Measurements from ENCODE around the gene AKAP10. TPM values are rescaled to one million over a fixed set of nuclear protein-coding genes. Genes with fewer than 3 reads are reported as not detected.
A peak's percentile ranks its signal among the peaks of the same experiment; 100 is the strongest.

Gene AKAP10
- total and polyA plus RNA-seq, 2 of the 8 experiments (the other 6 are each of a cell fraction or from before 2014, with no cell fraction given), result 13.3 to 27.0 TPM

DNA sequence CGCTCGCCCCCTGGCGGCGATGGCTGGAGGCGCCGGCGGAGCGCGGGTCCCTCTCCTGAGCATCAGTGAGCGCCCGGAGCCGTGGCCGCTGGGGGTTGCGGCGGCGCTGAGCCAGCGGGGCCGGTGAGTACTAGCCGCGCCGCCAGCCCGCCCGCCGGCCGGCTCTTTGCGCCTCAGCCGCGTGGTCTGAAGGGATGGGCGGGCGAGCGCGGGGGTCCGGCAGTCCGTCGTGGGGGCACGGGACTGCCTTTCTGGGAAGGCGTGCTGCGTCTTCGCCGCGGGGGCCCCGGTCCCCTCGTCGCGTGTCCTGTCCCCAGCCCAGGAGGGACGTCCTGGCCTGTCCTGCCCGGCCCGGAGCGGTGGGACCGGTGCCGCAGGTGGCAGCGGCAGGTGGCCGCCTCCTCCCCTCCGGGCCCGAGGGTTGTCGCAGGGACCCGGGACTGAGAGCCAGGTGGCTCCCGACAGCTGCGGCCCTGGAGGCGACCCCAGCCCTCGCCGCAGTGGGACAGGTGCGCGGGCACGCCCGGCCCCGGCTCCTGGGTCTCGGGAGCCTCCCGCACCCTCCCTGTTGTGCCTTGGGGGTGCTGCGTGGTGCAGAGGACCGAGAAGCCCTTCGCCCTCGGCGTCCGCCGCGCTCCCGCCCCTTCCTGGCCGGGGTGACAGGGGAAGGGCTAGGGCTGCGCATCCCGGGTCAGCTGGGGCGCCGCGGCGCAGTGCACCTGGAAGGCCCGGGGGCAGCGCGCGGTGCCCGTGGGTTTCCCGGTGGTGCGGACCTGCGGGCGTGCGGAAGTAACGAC, 31.9 kb upstream of the AKAP10 start, which contains the start of gene SPECC1 (continued):
- TF ChIP-seq, protein P1, sequence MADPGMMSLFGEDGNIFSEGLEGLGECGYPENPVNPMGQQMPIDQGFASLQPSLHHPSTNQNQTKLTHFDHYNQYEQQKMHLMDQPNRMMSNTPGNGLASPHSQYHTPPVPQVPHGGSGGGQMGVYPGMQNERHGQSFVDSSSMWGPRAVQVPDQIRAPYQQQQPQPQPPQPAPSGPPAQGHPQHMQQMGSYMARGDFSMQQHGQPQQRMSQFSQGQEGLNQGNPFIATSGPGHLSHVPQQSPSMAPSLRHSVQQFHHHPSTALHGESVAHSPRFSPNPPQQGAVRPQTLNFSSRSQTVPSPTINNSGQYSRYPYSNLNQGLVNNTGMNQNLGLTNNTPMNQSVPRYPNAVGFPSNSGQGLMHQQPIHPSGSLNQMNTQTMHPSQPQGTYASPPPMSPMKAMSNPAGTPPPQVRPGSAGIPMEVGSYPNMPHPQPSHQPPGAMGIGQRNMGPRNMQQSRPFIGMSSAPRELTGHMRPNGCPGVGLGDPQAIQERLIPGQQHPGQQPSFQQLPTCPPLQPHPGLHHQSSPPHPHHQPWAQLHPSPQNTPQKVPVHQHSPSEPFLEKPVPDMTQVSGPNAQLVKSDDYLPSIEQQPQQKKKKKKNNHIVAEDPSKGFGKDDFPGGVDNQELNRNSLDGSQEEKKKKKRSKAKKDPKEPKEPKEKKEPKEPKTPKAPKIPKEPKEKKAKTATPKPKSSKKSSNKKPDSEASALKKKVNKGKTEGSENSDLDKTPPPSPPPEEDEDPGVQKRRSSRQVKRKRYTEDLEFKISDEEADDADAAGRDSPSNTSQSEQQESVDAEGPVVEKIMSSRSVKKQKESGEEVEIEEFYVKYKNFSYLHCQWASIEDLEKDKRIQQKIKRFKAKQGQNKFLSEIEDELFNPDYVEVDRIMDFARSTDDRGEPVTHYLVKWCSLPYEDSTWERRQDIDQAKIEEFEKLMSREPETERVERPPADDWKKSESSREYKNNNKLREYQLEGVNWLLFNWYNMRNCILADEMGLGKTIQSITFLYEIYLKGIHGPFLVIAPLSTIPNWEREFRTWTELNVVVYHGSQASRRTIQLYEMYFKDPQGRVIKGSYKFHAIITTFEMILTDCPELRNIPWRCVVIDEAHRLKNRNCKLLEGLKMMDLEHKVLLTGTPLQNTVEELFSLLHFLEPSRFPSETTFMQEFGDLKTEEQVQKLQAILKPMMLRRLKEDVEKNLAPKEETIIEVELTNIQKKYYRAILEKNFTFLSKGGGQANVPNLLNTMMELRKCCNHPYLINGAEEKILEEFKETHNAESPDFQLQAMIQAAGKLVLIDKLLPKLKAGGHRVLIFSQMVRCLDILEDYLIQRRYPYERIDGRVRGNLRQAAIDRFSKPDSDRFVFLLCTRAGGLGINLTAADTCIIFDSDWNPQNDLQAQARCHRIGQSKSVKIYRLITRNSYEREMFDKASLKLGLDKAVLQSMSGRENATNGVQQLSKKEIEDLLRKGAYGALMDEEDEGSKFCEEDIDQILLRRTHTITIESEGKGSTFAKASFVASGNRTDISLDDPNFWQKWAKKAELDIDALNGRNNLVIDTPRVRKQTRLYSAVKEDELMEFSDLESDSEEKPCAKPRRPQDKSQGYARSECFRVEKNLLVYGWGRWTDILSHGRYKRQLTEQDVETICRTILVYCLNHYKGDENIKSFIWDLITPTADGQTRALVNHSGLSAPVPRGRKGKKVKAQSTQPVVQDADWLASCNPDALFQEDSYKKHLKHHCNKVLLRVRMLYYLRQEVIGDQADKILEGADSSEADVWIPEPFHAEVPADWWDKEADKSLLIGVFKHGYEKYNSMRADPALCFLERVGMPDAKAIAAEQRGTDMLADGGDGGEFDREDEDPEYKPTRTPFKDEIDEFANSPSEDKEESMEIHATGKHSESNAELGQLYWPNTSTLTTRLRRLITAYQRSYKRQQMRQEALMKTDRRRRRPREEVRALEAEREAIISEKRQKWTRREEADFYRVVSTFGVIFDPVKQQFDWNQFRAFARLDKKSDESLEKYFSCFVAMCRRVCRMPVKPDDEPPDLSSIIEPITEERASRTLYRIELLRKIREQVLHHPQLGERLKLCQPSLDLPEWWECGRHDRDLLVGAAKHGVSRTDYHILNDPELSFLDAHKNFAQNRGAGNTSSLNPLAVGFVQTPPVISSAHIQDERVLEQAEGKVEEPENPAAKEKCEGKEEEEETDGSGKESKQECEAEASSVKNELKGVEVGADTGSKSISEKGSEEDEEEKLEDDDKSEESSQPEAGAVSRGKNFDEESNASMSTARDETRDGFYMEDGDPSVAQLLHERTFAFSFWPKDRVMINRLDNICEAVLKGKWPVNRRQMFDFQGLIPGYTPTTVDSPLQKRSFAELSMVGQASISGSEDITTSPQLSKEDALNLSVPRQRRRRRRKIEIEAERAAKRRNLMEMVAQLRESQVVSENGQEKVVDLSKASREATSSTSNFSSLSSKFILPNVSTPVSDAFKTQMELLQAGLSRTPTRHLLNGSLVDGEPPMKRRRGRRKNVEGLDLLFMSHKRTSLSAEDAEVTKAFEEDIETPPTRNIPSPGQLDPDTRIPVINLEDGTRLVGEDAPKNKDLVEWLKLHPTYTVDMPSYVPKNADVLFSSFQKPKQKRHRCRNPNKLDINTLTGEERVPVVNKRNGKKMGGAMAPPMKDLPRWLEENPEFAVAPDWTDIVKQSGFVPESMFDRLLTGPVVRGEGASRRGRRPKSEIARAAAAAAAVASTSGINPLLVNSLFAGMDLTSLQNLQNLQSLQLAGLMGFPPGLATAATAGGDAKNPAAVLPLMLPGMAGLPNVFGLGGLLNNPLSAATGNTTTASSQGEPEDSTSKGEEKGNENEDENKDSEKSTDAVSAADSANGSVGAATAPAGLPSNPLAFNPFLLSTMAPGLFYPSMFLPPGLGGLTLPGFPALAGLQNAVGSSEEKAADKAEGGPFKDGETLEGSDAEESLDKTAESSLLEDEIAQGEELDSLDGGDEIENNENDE (IDR thresholded peaks at IDR 0.05; ENCODE audit: insufficient replicate concordance, low read length), result no peak
- TF ChIP-seq RFX5 (IDR thresholded peaks at IDR 0.05; ENCODE audit: borderline replicate concordance, low read depth, low read length), result no peak
- no peak for TF ChIP-seq HDAC6 (IDR thresholded peaks at IDR 0.05; ENCODE audit: low read depth, low read length)
- TF ChIP-seq KDM4A (IDR thresholded peaks at IDR 0.05; ENCODE audit: low read depth, low read length, severe bottlenecking), result peak; percentile 96
- TF ChIP-seq JUN (IDR thresholded peaks at IDR 0.05; ENCODE audit: low read depth, low read length), result no peak
- TF ChIP-seq, protein P2, sequence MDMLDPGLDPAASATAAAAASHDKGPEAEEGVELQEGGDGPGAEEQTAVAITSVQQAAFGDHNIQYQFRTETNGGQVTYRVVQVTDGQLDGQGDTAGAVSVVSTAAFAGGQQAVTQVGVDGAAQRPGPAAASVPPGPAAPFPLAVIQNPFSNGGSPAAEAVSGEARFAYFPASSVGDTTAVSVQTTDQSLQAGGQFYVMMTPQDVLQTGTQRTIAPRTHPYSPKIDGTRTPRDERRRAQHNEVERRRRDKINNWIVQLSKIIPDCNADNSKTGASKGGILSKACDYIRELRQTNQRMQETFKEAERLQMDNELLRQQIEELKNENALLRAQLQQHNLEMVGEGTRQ (IDR thresholded peaks at IDR 0.05; ENCODE audit: low read length), result no peak
- TF ChIP-seq BCL11A (IDR thresholded peaks at IDR 0.05; ENCODE audit: low read depth in 2 of 2, low read length in 2 of 2), result no peak
- no peak for TF ChIP-seq RXRA (IDR thresholded peaks at IDR 0.05; ENCODE audit: insufficient read depth, low read depth, low read length)
- no peak for TF ChIP-seq CBX8 (IDR thresholded peaks at IDR 0.05; ENCODE audit: borderline replicate concordance, low read depth, low read length)

All from H1 (cell line).